SHP77 (cell line): ENCODE results near the gene VKORC1.

Experiments
- DNase-seq, 2 experiments: peaks; one replicate each; lab custom pipeline; 2025; lab: John Stamatoyannopoulos, UW

Gene VKORC1

DNA sequence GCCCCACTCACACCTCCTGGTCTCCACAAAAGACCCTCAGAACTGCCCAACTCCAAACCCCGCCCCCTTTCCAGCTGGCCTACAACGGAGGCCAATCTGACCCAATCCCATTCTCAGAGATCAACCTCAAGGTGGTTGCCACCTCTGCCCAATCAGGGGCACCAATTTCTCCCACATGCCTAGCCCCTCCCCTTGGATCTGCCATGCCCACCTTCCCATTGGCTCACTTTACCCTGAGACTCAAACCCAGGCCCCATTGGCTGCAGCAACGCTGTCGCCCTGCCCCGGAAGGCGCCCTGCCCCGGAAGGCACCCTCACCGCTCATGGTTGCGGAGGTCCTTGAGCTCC is 31.1 kb downstream of the VKORC1 start:
- no peak for DNase-seq

DNA sequence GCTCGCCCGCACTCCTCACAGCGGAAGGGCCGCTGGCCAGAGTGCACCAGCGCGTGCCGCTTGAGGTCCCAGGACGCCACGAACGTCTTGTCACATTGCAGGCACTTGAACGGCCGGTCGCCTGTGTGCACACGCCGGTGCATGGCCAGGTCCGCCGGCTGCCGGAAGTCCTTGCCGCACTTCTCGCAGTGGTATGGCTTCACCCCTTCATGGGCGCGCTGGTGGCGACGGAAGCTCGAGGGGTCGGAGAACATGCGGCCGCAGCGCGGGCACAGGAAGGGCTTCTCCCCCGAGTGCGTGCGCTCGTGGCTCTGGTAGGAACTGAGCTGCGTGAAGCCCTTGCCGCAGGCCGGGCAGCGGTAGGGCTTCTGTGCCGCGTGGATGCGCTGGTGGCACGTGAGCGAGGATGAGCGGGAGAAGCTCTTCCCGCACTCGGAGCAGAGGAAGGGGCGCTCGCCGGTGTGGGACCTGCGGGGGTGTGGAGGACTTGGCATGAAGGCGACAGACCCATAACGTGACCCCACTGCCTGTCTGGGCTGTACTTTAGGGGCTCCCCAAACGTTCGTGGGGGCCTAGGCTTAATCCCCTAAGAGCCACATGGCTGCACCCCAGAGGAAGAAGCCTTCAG is 32.7 kb downstream of the VKORC1 start:
- DNase-seq: no peak

DNA sequence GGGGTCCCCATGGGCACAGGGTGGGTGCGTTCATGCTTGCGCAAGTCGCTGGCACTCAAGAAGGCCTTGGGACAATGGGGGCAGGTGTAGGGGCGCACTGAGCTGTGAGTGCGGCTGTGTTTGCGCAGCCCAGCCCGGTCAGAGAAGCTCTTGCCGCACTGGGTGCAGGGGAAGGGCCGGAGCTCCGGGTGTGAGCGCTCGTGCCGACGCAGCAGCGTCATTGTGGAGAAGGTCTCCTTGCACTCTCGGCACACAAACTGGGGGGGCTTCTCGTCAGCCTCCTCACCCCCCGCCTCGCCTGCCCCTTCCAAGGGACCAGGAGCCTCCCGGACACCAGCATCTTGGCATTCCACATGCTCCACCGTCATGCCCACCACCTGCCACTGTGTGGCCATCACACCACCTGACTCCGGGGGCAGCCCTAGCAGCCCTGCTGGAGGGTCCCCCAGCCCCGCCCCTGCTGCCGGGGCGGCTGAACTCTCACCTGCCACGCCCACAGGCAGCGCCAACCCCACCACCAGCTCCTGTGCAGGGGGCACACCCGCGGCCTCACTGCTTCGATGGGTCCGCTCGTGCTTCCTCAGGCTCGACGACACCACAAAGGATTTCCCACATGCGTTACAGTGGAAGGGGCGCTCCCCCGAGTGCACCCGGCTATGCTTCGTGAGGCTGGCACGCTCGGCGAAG is 33.3 kb downstream of the VKORC1 start:
- no peak for DNase-seq

DNA sequence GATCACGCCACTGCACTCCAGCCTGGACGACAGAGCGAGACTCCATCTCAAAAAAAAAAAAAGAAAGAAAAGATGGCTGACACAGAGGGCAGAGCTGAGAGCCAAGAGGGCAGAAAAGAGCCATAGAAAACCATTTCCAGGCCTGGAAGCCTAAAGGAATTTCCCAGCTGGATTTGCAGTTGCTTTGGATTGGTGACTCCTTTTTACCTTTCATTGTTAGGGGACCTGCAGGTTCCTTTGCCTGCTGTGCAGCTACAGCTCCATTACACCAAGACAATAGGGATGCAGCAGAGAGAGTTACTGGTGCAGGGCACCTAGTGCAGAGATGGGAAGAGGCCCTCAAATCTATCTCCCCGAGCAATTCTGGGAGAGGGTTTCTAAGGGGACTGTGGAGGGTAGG is 39.0 kb downstream of the VKORC1 start:
- no peak for DNase-seq

DNA sequence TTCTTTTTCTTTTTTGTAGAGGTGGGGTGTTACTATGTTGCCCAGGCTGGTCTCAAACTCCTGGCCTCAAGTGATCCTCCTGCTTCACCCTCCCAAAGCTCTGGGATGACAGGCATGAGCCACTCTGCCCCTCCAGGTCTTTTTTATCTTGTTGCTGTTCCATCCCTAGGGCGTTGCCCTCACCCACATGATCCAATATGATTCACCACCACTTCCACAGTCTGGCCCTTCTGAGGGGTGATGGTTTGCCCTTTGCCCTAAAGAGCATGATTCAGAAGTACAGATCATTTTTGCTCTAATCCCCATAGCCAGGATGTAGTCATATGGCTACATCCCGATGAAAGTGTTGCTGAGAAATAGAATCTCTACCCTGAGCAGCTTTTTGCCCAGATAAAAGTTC is 42.5 kb downstream of the VKORC1 start:
- no peak for DNase-seq

DNA sequence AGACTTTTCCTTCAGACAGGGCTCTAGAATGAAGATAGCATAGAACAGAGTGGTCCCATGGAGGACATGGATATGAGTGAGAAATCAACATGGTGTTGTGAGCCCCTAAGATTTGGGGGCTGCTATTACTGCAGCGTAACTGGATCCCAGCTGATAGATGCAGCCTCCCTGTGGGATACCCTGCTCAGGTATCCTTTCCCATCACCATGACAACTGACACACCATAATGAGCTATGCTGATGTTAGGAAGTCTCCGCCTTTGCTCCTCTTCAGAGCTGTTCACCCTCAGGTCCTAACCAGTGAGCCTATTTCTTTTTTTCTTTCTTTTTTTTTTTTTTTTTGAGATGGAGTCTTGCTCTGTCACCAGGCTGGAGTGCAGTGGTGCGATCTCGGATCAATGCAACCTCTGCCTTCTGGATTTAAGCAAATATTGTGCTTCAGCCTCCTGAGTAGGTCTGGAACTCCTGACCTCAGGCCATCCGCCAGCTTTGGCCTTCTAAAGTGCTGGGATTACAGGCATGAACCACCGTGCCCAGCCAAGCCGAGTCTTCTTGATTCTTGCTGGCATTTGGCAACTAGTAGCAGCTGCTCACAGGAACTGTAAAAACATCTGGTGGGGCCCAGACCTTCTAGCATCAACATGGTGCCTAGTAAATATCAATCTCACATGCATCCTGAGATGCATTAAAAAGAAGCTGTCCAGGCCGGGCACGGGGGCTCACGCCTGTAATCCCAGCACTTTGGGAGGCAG is 44.1 kb downstream of the VKORC1 start:
- DNase-seq: no peak

DNA sequence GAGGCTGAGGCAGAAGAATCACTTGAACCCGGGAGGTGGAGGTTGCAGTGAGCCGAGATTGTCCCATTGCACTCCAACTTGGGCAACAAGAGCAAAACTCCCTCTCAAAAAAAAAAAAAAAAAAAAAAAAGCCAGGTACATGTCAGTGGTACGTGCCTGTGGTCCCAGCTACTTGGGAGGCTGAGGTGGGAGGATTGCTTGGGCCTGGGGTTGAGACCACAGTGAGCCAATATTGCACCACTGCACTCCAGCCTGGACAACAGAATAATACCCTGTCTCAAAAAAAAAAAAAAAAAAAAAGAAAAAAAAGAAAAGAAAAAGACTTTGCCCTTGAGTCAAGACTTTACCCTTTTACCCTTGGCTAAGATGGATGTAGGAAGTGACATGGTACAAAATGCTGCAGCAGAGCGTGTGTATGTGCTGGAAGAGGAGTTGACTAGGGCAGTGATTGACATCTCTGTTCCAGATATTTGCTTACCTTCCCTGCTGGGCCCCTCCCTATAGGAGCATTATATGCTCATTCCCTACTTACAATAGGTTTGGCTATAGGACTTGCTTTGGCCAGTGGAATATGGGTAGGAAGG is 50.6 kb downstream of the VKORC1 start:
- no peak for DNase-seq

DNA sequence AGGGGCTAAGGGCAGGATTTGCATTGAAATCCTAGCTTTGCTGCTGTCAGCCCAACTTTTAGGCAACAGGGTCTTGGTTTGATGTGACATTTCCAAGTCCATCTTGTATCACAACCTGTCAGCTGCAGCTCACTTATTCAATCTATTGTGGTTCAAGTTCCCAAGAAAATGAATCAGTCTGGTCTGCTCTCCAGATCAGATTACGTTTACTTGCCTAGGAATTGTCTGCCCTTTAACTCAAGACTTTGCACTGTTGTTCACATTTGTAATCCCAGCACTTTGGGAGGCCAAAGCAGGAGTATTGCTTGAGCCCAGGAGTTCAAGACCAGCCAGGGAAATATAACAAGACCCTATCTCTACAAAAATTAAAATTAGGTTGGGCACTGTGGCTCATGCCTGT is 51.2 kb downstream of the VKORC1 start:
- no peak for DNase-seq

DNA sequence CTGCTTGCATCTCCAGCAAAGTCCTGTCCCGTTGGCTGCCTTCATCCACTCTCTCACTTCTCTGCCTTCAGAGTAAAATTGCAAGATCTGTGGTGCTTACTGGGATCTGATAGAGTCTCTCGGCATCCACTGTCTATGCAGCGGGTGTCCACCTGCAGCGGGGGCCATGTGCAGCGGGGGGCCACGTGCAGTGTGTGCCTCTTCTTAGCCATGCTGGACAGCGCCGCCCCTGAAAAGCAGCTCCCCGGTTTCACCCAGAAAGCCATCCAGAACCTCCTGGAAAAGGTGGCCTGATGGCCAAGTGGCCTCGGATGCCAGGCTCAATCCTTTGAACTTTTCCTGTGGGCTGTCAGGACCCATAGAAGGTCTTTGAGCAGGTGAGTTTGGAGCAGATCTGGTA is 51.7 kb downstream of the VKORC1 start:
- no peak for DNase-seq
